Coronary artery (tissue), 2 donors: ENCODE data around the gene KCNQ2.

Experiments
- DNase-seq: peaks from one replicate; pipeline ENCODE4 v3.0.0-alpha.2; 2017; ENCODE audit warnings: low spot score
- H3K27ac ChIP-seq, 2 donors: fragments of 200-600 bp; sonication (generic); one replicate each; pipeline ENCODE4 v1.5.1; 2016 to 2019
- H3K4me3 ChIP-seq: fragments of 200-600 bp; sonication (generic); 2 replicates; pipeline ENCODE4 v1.5.1; 2016; ENCODE audit warnings: mild to moderate bottlenecking, moderate library complexity
- CTCF ChIP-seq: fragments of 200-600 bp; sonication (generic); IDR thresholded peaks from one replicate; pipeline ENCODE4 v1.5.1; 2019; ENCODE audit warnings: antibody characterized with exemption

The KCNQ2 gene

DNA sequence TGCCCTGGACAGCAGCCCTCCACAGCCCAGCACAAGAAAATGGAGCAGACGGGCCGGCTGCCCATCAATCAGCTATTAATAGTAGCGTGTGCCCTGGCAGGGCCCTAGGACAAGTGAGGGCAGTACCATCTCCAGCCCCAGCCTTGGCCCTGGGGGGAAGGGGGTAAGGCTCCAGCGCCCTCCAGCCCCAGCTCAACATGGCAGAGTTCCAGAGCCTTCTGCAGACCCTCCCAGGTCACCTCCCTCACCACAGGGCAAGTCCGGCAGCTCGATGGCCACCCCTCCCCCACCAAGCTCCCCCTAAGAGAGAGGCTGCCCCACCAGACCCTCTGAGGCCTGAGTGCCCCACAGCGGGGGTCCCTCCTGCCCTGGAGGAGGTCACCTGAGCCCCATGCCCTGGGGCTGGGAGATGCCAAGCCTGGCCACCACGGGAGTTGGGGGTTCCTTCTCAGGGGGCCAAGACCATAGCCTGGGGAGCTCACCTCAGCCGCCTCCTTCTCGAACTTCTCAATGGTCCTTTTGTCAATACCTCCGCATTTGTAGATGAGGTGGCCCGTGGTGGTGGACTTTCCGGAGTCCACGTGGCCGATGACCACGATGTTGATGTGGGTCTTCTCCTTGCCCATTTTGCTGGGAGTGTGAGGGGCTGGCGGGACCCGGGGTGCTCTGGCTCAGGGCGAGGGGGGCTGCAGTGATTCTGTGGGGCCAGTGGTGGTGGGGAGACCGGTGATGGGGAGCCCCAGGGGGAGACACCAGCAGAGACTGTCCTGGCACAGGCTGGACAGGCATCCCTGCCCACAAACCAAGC is 24.9 kb upstream of the KCNQ2 start:
- H3K27ac ChIP-seq = no peak overlapping the region
- peak overlapping the region; percentile 73 for H3K4me3 ChIP-seq
- no peak for DNase-seq
- no peak for TF ChIP-seq CTCF

DNA sequence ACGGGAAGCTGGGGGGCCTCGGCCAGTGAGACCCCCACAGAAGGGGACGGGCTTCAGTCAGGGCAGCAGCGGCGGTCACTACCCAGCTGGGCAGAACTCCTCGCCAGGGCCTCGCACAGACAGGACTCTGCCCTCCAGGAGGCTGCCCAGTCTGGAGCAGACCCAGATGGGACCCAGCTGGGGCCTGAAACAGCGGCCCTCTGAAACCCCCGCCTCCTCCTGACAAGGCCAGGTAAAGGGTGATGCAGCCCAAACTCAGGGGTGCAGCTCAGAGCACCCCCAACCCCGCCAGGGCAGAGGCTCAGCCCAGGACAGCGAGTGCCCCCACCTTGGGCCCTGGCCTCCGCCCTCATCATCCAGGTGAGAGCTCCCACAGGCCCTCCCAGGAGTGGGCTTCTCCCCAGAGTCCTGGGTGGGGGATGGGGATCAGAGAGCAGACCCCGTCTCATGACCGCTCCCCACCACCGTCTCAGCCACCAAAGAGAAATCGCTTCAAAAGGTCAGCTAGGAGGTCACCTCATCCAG is 24.2 kb upstream of the KCNQ2 start:
- no peak overlapping the region for H3K27ac ChIP-seq
- DNase-seq = no peak
- no peak for TF ChIP-seq CTCF
- peak overlapping the region; percentile 65 for H3K4me3 ChIP-seq

DNA sequence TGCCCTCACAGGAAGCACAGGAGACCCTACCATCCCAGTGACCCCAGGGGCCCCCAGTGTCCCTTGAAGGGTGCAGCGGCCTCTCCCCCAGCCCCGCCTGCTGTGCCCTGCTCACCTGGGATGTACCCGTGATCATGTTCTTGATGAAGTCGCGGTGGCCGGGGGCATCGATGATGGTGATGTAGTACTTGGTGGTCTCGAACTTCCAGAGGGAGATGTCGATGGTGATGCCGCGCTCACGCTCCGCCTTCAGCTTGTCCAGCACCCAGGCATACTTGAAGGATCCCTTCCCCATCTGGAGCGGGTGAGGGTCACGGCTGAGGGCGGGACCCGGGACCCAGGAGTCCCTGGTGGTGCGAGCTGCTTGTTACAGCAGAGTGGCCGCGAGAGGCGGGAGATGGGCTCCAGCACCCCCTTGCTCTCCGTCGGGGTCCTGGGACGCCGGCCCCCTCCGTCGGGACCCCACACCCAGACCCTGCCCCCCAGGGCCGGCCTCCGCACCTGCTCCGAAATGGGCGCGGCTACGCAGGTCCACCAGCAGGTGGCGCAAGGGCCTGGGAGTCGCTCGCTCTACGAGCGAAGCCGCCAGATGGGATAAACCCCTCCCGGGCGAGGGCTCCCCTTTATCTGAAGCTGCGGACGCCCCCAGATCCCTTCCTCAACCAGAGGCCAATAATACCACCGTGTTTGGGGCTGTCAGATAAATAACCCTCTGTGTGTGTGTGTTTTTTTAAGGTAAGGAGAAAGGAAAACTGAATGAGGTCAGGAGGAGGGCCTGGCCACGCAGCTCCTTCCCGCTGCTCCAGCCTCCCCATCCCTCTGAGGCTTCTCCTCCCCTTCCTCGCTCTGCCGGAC is 23.5 kb upstream of the KCNQ2 start:
- DNase-seq = no peak
- H3K4me3 ChIP-seq = peak overlapping the region; percentile 65
- TF ChIP-seq CTCF = peak; percentile 96
- no peak overlapping the region for H3K27ac ChIP-seq

DNA sequence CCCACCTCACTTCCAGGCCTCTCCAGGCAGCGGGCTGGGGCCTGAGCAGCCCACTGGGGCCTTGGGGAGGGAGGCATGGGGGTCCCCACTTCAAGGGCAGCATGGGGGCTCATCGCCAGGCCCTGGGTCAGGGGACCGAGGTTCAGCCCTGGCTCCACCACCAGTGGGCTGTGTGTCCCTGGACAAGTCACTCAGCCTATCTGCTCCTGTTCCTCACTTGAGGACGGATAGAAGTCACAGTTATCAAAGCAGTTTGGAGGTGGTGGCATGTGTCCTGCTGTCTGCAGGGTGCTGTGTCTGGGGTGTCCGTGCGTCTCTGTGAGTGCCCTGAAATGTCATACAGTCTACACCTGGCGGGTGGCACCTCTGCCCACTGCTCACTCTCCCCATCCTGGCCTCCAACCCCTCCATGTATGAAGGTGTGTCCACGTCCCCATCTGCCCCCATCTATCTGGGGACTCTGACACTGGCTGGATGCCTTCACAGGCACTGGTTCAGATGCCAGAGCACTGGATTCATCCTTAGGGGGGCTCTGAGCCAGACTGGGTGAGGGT is 22.8 kb upstream of the KCNQ2 start:
- DNase-seq = no peak
- no peak overlapping the region for H3K27ac ChIP-seq

DNA sequence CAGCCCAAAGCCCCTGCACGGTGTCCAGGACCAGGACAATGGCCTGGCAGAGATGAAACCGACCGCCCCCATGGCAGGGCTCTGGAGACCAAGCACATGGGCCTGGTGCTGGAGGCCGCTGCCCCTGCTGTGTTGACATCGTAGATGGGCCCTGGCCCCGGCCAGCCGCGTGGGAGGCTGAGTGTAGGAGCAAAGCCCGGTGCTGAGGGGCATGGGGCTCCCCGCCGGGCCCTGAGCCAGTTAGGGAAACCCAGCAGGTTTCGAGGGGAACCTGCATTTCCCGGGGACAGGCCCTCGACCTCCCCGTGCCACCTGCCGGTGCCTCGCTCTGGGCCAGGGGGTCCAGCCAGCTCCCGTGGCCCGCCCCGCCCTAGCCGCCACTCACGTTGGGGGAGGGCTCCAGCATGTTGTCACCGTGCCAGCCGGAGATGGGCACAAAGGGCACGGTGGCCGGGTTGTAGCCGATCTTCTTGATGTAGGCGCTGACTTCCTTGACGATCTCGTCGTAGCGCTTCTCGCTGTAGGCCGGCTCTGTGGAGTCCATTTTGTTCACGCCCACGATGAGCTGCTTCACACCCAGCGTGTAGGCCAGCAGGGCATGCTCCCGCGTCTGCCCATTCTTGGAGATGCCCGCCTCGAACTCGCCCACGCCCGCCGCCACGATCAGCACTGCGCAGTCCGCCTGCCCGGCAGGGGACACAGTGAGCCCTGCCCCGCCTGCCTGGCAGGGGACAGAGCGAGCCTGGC is 22.1 kb upstream of the KCNQ2 start:
- no peak for DNase-seq
- no peak overlapping the region for H3K4me3 ChIP-seq
- H3K27ac ChIP-seq = no peak overlapping the region
- no peak for TF ChIP-seq CTCF

More for the DNA sequence above, 22.8 kb upstream of the KCNQ2 start:
- TF ChIP-seq CTCF = no peak
- no peak overlapping the region for H3K4me3 ChIP-seq

GRCh38 chr20:63494084-63494419 is 21.6 kb upstream of the KCNQ2 start:
- Histone ChIP-seq H3K27ac (no peak overlapping the region), H3K4me3 (no peak overlapping the region)
- no peak for DNase-seq
- no peak for TF ChIP-seq CTCF
